Measurements from ENCODE around the gene NCKAP5L. TPM values are rescaled to one million over a fixed set of nuclear protein-coding genes. Genes with fewer than 3 reads are reported as not detected.

NCKAP5L gene
- polyA plus RNA-seq, 3 donors, result 3.7 to 14.9 (median 6.8) TPM

DNA sequence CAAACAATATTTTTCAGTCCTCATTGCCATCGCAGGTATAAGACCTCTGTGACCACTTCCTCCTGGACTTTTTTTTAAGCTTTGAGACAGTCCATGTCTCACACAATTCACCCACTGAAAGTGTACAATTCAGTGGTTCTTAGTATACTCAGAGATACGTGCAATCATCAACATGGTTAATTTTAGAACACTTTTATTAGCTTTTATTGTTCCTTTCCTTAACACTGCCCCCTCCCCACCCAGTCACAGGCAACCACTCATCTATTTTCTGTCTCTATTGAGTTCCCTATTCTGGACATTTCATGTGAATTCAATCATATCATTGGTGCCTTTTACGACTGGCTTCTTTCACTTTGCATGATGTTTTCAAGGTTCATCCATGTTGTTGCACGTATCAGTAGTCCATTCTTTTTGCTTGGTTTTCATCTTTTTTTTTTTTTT, 16.2 kb downstream of the NCKAP5L start:
- Histone ChIP-seq H4K20me1 (ENCODE audit: insufficient read depth, low read length) (peaks cover 69% of the 10 kb centered on the region), H3K36me3 (replicated peaks in 1 of 2; ENCODE audit: control insufficient read depth in 1 of 2, insufficient read depth in 2 of 2, low read length in 2 of 2) (peaks cover 14 to 45% of the 10 kb centered on the region in 2 donors), H3K4me3 (replicated peaks in 1 of 3; ENCODE audit: low read depth in 2 of 3, low read length in 3 of 3) (no peak overlapping the region), H3K9ac (ENCODE audit: insufficient read depth, low read length, poor library complexity, severe bottlenecking) (no peak overlapping the region), H3K27ac (ENCODE audit: low read depth in 1 of 2, low read length in 2 of 2) (no peak overlapping the region), H3K4me2 (replicated peaks; ENCODE audit: extremely low read depth, low read length, poor library complexity, severe bottlenecking) (no peak overlapping the region), H3K27me3 (ENCODE audit: control insufficient read depth in 2 of 2, insufficient read depth in 2 of 2, low read length in 2 of 2) (no peaks in the 10 kb centered on the region), H3K4me1 (ENCODE audit: control insufficient read depth in 1 of 2, insufficient read depth in 2 of 2, low read length in 2 of 2) (peaks cover 11% of the 10 kb centered on the region in 2 donors), H2AFZ (ENCODE audit: insufficient read depth, low read depth, low read length, poor library complexity, severe bottlenecking) (no peak overlapping the region), H3K79me2 (ENCODE audit: insufficient read depth, low read length) (peaks cover 42% of the 10 kb centered on the region), H3K9me3 (replicated peaks in 1 of 2; ENCODE audit: control insufficient read depth in 1 of 2, insufficient read depth in 1 of 2, low read length in 2 of 2) (no peaks in the 10 kb centered on the region)
- Mint-ChIP-seq H3K27ac (peak overlapping the region in 1 of 7 donors; percentile 54), H3K9me3 (no peaks in the 10 kb centered on the region), H3K36me3 (peaks cover 44 to 51% of the 10 kb centered on the region in 2 donors), H3K4me3 (no peak overlapping the region), H3K4me1 (peaks cover 24% of the 10 kb centered on the region), H3K27me3 (ENCODE audit: low read depth in 3 of 3) (no peaks in the 10 kb centered on the region)
- 78% methylated on average over 3 of the region's 4 CpGs for WGBS (ENCODE audit: insufficient coverage)
- intact Hi-C loops (cut with micrococcal nuclease), result no loop called here
- no peak for DNase-seq
- TF ChIP-seq, protein P1, sequence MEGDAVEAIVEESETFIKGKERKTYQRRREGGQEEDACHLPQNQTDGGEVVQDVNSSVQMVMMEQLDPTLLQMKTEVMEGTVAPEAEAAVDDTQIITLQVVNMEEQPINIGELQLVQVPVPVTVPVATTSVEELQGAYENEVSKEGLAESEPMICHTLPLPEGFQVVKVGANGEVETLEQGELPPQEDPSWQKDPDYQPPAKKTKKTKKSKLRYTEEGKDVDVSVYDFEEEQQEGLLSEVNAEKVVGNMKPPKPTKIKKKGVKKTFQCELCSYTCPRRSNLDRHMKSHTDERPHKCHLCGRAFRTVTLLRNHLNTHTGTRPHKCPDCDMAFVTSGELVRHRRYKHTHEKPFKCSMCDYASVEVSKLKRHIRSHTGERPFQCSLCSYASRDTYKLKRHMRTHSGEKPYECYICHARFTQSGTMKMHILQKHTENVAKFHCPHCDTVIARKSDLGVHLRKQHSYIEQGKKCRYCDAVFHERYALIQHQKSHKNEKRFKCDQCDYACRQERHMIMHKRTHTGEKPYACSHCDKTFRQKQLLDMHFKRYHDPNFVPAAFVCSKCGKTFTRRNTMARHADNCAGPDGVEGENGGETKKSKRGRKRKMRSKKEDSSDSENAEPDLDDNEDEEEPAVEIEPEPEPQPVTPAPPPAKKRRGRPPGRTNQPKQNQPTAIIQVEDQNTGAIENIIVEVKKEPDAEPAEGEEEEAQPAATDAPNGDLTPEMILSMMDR (IDR thresholded peaks at IDR 0.05), result no peak

DNA sequence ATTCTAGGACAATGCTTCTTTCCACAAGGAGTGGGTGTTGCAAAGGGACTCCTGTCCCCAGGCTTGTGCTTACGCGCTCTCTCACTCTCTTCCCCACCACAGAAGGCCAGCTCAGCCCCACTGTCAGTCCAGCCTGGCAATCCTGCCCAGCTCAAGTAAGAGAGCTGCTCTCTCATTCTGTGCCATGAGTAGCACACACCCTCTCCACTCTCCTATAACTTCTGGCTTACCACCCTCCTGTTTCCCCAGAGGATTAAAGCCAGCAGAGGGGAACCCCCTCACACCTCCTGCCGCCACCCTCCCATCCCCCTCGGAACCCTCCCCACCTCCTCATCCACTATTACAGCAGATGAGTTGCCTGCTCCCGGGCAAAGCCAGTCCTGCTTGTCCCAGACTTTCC, 17.1 kb downstream of the NCKAP5L start:
- H3K27me3 Mint-ChIP-seq (ENCODE audit: low read depth in 3 of 3), result no peaks in the 10 kb centered on the region
- Histone ChIP-seq H3K27me3 (ENCODE audit: control insufficient read depth in 2 of 2, insufficient read depth in 2 of 2, low read length in 2 of 2) (no peaks in the 10 kb centered on the region), H3K27ac (ENCODE audit: low read depth in 1 of 2, low read length in 2 of 2) (no peak overlapping the region), H3K4me3 (replicated peaks in 1 of 3; ENCODE audit: low read depth in 2 of 3, low read length in 3 of 3) (no peak overlapping the region), H4K20me1 (ENCODE audit: insufficient read depth, low read length) (peaks cover 78% of the 10 kb centered on the region), H3K9ac (ENCODE audit: insufficient read depth, low read length, poor library complexity, severe bottlenecking) (no peak overlapping the region), H3K79me2 (ENCODE audit: insufficient read depth, low read length) (peaks cover 42% of the 10 kb centered on the region), H2AFZ (ENCODE audit: insufficient read depth, low read depth, low read length, poor library complexity, severe bottlenecking) (no peak overlapping the region), H3K9me3 (replicated peaks in 1 of 2; ENCODE audit: control insufficient read depth in 1 of 2, insufficient read depth in 1 of 2, low read length in 2 of 2) (no peaks in the 10 kb centered on the region), H3K4me2 (replicated peaks; ENCODE audit: extremely low read depth, low read length, poor library complexity, severe bottlenecking) (no peak overlapping the region), H3K36me3 (replicated peaks in 1 of 2; ENCODE audit: control insufficient read depth in 1 of 2, insufficient read depth in 2 of 2, low read length in 2 of 2) (peaks cover 16 to 46% of the 10 kb centered on the region in 2 donors), H3K4me1 (ENCODE audit: control insufficient read depth in 1 of 2, insufficient read depth in 2 of 2, low read length in 2 of 2) (peaks cover 9 to 11% of the 10 kb centered on the region in 2 donors)
- TF ChIP-seq, protein P1 (IDR thresholded peaks at IDR 0.05), result no peak
- WGBS (ENCODE audit: insufficient coverage), result 100% methylated on average over 5 of the region's 5 CpGs
- no peak overlapping the region for H3K27ac Mint-ChIP-seq
- no peak overlapping the region for H3K4me3 Mint-ChIP-seq
- H3K36me3 Mint-ChIP-seq, result peaks cover 43 to 47% of the 10 kb centered on the region in 2 donors
- intact Hi-C loops (cut with micrococcal nuclease), result no loop called here
- no peaks in the 10 kb centered on the region for H3K9me3 Mint-ChIP-seq
- no peak for DNase-seq
- H3K4me1 Mint-ChIP-seq, result peaks cover 24% of the 10 kb centered on the region

All from CD14-positive monocyte (primary cell).